Hematopoietic multipotent progenitor cell treated with erythropoietin and hydrocortisone succinate and interleukin-3 and kit ligand, for 4 days (in vitro differentiated cells): ENCODE data around the gene LARP1B.
"Not testable (repeated sequence)": the region's sequence is repeated elsewhere in the genome, so short reads cannot be mapped to it uniquely, and the experiment has no call there.

Experiments used
- DNase-seq: peaks from one replicate; pipeline ENCODE4 v3.0.0-alpha.2; 2015

Gene LARP1B

GRCh38 chr4:128228845-128229795 lies 168.0 kb downstream of the LARP1B start:
- DNase-seq: no peak

GRCh38 chr4:128232719-128233118 lies 171.6 kb downstream of the LARP1B start:
- DNase-seq: no peak

- no peak for DNase-seq
These were observed 173.7 kb downstream of the LARP1B start for GRCh38 chr4:128234836-128235235.

GRCh38 chr4:128241019-128241418 lies 179.9 kb downstream of the LARP1B start:
- no peak for DNase-seq

DNA sequence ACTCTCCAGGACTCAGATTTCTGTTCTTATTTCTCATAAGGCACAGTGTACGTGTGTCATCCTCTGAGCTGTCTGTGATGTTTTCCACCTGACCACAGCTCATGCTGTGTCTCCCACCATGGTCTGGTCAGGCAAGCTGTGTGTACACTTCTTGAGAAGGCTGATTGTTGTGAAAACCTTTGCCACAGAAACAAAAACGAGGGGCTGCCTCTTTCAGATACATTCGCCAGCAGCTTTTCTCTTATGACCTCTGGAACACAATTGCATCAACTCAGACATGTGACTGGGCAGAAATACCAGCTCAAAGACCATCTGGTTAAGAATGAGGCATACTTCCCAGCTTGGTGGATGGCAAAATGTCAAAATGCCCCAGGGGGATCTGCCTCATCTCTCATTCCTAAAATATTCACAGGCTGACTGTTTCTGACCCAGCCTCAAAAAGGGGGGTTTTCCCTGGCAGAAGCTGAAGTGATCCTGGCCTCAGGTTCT lies 180.4 kb downstream of the LARP1B start:
- DNase-seq: no peak

- no peak for DNase-seq
These were observed 180.9 kb downstream of the LARP1B start for GRCh38 chr4:128241981-128242380.

GRCh38 chr4:128242601-128243000 lies 181.5 kb downstream of the LARP1B start:
- no peak for DNase-seq

DNA sequence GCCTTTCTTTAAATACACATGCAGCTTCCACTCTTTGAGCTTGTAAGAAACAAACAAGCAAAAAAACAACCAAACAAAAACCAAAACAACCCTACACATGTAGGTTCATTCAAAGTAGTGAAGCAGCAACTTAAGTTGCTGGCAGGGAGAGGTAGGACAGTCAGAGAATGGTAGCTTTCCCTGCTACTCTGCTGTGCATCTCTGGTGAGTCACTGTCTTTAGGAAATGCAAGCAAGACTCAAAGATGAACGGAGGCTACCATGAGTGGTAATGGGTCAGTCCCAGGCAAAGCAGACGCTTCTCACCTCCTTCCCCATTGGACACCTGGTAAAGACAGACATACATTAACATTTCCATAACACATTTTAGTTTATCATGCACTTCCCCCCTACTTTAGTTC lies 183.3 kb downstream of the LARP1B start:
- no peak for DNase-seq

- not testable (repeated sequence) for DNase-seq
These were observed 184.3 kb downstream of the LARP1B start for GRCh38 chr4:128245391-128245790.

- no peak for DNase-seq
These were observed 186.8 kb downstream of the LARP1B start for GRCh38 chr4:128247906-128248305.

DNA sequence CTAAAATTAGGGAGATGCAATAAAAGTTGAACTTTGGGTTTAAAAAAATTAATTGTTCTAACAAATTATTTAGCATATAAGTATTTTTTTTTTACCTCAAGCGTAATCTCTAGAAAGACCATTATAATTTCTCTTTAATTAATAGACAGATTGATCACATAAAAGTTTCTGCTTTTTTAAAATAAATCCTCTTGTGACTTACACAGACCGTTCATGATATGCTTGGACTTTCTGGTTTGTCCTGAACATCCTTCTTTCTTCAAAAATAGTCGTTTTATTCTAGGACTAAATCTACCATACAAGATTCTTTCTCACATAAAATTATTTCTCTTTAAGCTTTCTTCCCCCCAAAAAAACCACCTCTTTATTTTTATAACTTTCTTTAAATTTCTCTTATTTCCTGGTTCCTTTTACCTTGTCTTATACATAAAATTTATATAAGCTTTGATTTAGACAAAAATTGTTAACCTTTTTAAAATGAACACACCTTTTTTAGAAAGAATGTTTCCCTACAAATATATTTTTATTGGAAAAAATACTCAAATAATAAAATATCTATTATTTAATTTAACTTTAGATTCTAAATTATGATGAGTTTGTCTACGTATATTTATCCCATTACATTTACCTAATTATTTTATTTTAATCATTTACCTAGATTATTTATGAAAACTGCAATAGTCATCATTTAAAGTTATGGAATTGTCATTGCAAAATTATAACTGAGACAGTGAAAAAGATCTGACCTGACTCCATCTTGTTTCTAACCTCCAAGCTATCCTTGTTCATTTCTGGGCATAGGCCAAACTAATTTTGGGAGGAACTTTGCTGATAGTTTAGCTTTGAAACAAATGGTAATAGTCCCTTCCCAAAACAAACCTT lies 188.9 kb downstream of the LARP1B start:
- DNase-seq: peak; percentile 21

DNA sequence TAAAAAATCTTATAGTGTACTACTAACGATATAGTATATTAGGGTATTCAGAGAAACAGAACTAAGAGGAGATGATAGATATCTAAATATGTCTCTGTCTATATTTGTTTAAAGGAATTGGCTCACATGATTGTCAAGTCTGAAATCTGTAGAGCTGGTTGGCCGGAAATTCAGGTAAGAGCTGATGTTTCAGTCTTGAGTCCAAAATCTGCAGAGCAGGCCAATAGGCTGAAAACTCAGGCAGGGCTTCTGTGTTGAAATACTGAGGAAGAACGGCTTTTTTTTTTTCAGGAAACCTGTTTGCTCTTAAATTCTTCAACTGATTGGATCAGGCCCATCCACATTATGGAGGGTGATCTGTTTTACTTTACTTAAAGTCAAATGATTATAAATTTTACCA lies 194.8 kb downstream of the LARP1B start:
- DNase-seq: no peak

DNA sequence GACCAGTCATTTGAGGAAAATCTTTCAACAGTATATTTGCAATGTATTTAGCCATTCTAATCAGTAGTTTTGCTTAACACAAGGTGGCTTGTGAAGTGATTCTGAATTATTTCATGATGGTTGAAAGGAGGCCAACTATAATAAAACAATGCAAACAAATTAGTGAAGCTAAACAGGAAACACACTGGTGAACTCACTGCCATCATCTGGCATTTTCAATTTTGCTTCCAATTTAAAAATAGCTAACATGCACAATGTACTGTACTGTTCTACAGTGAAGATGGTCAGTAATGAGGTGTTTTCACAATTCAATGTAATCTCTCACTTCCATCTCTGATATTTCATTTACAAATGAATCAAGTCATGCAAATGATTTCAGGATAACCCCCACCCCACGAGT lies 195.4 kb downstream of the LARP1B start:
- DNase-seq: no peak

- not testable (repeated sequence) for DNase-seq
These were observed 197.1 kb downstream of the LARP1B start for GRCh38 chr4:128258166-128258565.

DNA sequence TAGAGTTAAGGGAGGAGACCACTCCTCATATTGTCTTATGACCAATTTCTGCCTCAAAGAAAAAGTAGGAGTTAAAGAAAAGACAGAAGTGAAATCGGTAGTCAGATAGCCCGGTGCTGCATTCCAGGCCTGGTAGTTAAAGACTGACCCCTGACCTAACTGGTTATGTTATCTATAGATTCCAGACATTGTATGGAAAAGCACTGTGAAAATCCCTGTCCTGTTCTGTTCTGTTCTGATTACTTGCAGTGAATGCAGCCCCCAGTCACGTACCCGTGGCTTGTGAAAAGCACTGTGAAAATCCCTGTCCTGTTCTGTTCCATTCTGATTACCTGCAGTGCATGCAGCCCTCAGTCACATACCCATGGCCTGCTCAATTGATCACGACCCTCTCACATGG lies 198.8 kb downstream of the LARP1B start:
- DNase-seq: not testable (repeated sequence)
